ENCODE measurements around the gene RDH13. TPM values are rescaled to one million over a fixed set of nuclear protein-coding genes. Genes with fewer than 3 reads are reported as not detected.
"Not testable (repeated sequence)": the region's sequence is repeated elsewhere in the genome, so short reads cannot be mapped to it uniquely, and the experiment has no call there.

RDH13 gene
- total RNA-seq, 1 donor from 2014 or later = 9.0 TPM

DNA sequence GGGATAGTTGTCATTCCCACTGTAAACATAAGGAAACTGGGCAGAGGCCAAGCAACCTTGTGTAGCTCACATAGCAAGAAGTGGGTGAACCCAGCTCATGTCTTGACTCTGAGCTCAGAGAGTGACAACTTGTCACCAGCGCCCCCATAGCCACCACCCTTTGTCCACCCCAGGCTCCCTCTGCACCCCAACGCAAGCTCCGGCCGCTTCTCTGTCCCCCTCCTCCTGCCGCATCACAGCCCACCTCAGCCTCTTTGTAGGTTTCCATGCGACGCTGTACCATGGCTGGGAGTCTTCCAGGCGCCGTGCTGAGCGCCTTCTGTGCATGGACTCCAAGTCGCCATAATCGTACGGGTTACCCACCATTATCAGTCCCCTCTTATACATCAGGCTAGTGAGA, 28.2 kb downstream of the RDH13 start:
- H2AFZ ChIP-seq (replicated peaks) = no peak overlapping the region
- H3K4me2 ChIP-seq = no peak overlapping the region
- no peak overlapping the region for H3K4me3 ChIP-seq
- no peak for DNase-seq (ENCODE audit: low spot score)
- H3K4me1 ChIP-seq = no peaks in the 10 kb centered on the region
- H3K27ac Mint-ChIP-seq = no peak overlapping the region
- H3K79me2 ChIP-seq (ENCODE audit: low read depth) = peaks cover 5% of the 10 kb centered on the region
- H3K4me1 Mint-ChIP-seq = no peaks in the 10 kb centered on the region
- H3K4me3 Mint-ChIP-seq = no peak overlapping the region
- H3K27me3 Mint-ChIP-seq (ENCODE audit: insufficient read depth, low read depth) = peaks cover 5% of the 10 kb centered on the region
- H3K9ac ChIP-seq = no peak overlapping the region
- H3K36me3 Mint-ChIP-seq = peaks cover 3% of the 10 kb centered on the region
- H3K36me3 ChIP-seq = no peaks in the 10 kb centered on the region
- H3K9me3 Mint-ChIP-seq = peaks cover 2% of the 10 kb centered on the region
- no peak overlapping the region for H3K27ac ChIP-seq
- H3F3A ChIP-seq (ENCODE audit: low read depth) = no peaks in the 10 kb centered on the region
- no peaks in the 10 kb centered on the region for H3K27me3 ChIP-seq
- TF ChIP-seq EZH2phosphoT487 (IDR thresholded peaks at IDR 0.05) (no peak), EZH2 (IDR thresholded peaks at IDR 0.05) (no peak)
- TF ChIP-seq, protein P1, sequence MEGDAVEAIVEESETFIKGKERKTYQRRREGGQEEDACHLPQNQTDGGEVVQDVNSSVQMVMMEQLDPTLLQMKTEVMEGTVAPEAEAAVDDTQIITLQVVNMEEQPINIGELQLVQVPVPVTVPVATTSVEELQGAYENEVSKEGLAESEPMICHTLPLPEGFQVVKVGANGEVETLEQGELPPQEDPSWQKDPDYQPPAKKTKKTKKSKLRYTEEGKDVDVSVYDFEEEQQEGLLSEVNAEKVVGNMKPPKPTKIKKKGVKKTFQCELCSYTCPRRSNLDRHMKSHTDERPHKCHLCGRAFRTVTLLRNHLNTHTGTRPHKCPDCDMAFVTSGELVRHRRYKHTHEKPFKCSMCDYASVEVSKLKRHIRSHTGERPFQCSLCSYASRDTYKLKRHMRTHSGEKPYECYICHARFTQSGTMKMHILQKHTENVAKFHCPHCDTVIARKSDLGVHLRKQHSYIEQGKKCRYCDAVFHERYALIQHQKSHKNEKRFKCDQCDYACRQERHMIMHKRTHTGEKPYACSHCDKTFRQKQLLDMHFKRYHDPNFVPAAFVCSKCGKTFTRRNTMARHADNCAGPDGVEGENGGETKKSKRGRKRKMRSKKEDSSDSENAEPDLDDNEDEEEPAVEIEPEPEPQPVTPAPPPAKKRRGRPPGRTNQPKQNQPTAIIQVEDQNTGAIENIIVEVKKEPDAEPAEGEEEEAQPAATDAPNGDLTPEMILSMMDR (IDR thresholded peaks at IDR 0.05) = no peak
- no peaks in the 10 kb centered on the region for H4K20me1 ChIP-seq (ENCODE audit: low read depth)
- no peaks in the 10 kb centered on the region for H3K9me3 ChIP-seq (ENCODE audit: low read depth)

DNA sequence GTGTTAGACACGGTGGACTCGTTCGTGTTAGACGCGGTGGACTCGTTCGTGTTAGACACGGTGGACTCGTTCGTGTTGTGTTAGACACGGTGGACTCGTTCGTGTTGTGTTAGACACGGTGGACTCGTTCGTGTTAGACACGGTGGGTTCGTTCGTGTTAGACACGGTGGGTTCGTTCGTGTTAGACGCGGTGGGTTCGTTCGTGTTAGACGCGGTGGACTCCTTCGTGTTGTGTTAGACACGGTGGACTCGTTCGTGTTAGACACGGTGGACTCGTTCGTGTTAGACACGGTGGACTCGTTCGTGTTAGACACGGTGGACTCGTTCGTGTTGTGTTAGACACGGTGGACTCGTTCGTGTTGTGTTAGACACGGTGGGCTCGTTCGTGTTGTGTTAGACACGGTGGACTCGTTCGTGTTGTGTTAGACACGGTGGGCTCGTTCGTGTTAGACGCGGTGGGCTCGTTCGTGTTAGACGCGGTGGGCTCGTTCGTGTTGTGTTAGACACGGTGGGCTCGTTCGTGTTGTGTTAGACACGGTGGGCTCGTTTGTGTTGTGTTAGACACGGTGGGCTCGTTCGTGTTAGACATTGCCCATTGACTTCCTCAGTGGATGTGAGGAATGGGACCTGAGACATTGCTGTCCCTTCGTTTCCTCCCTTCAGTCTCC, 29.8 kb downstream of the RDH13 start:
- H3K27ac ChIP-seq; H3K79me2 ChIP-seq (ENCODE audit: low read depth); H3K36me3 ChIP-seq; H3K4me2 ChIP-seq; H3K9me3 ChIP-seq (ENCODE audit: low read depth); DNase-seq (ENCODE audit: low spot score); H3F3A ChIP-seq (ENCODE audit: low read depth); H3K27me3 Mint-ChIP-seq (ENCODE audit: insufficient read depth, low read depth); H3K27me3 ChIP-seq; H2AFZ ChIP-seq (replicated peaks); H4K20me1 ChIP-seq (ENCODE audit: low read depth); H3K9ac ChIP-seq; H3K9me3 Mint-ChIP-seq; H3K4me1 ChIP-seq; H3K4me3 ChIP-seq; H3K27ac Mint-ChIP-seq; H3K36me3 Mint-ChIP-seq; H3K4me1 Mint-ChIP-seq: not testable (repeated sequence)
- H3K4me3 Mint-ChIP-seq = peak overlapping the region; percentile 72

DNA sequence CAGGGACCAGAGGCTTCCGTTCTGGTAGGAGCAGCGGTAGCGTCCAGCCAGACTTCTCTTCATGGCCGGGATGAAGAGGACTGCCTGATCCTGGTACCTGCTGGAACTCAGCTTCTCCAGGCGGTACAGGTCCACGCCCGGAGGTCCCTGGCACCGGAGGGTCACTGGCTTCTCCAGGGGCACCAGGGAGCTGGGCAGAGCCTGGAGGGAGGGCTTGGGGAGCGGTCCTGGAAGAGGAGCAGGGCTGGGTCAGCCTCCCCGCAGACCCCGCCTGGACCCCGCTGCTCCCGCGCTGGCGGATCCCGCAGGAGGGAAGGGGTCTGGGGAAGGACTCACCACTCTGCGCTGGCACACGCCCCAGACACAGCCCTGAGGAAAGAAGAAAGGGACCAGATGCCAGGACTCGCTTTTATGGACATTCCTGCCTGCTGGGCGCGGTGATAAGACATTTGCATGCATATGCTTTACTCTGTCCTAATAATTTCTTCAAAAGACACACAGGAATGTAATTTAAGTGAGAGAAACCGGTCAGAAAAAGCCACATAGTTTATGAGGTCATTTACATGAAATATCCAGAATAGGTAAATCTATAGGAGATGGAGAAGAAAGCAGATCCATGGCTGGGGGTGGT, 30.7 kb downstream of the RDH13 start:
- H3K27me3 Mint-ChIP-seq (ENCODE audit: insufficient read depth, low read depth) = peaks cover 11% of the 10 kb centered on the region

More for the DNA sequence above, 30.7 kb downstream of the RDH13 start:
- Mint-ChIP-seq H3K9me3 (peaks cover 2% of the 10 kb centered on the region), H3K36me3 (peaks cover 2% of the 10 kb centered on the region), H3K4me3 (no peak overlapping the region), H3K27ac (no peak overlapping the region), H3K4me1 (no peaks in the 10 kb centered on the region)
- H3K27ac ChIP-seq = no peak overlapping the region
- H2AFZ ChIP-seq (replicated peaks) = no peak overlapping the region
- H3K9ac ChIP-seq = no peak overlapping the region
- TF ChIP-seq EZH2phosphoT487 (IDR thresholded peaks at IDR 0.05) (no peak), EZH2 (IDR thresholded peaks at IDR 0.05) (no peak)
- TF ChIP-seq, protein P1 (IDR thresholded peaks at IDR 0.05) = no peak
- H4K20me1 ChIP-seq (ENCODE audit: low read depth) = no peaks in the 10 kb centered on the region
- no peaks in the 10 kb centered on the region for H3K27me3 ChIP-seq
- H3K79me2 ChIP-seq (ENCODE audit: low read depth) = peaks cover 5% of the 10 kb centered on the region
- DNase-seq (ENCODE audit: low spot score) = no peak
- no peaks in the 10 kb centered on the region for H3K9me3 ChIP-seq (ENCODE audit: low read depth)
- no peaks in the 10 kb centered on the region for H3K36me3 ChIP-seq
- H3K4me2 ChIP-seq = no peak overlapping the region
- H3F3A ChIP-seq (ENCODE audit: low read depth) = no peaks in the 10 kb centered on the region
- H3K4me1 ChIP-seq = no peaks in the 10 kb centered on the region
- no peak overlapping the region for H3K4me3 ChIP-seq

Measured in neural progenitor cell (in vitro differentiated cells).